Suprapubic skin (tissue), 4 donors: ENCODE results near the gene HSPG2.

Source experiments
- CTCF ChIP-seq, 2 donors: fragments of 200-600 bp in 1 of 2; fragments of 450-650 bp in 1 of 2; sonication (generic) in 1 of 2; IDR thresholded peaks; one replicate each; pipeline ENCODE4 v1.5.1; 2016 to 2019; ENCODE audit warnings: antibody characterized with exemption in 2 of 2, mild to moderate bottlenecking in 1 of 2, moderate library complexity in 1 of 2
- EP300 ChIP-seq: sonication (generic); formaldehyde crosslinking; IDR thresholded peaks from one replicate; pipeline ENCODE4 v1.6.1; 2017; ENCODE audit warnings: antibody characterized with exemption
- POLR2A ChIP-seq, 2 donors: fragments of 450-650 bp; IDR thresholded peaks; one replicate each; pipeline ENCODE4 v1.6.1; 2017; ENCODE audit warnings: antibody characterized with exemption in 2 of 2, mild to moderate bottlenecking in 2 of 2, moderate library complexity in 2 of 2
- POLR2AphosphoS5 ChIP-seq, 3 donors: sonication (generic); formaldehyde crosslinking; IDR thresholded peaks; one replicate each; pipeline ENCODE4 v1.6.1; 2017; ENCODE audit warnings: antibody characterized with exemption in 3 of 3

- TF ChIP-seq CTCF (IDR thresholded peaks at IDR 0.05) (no peak), POLR2A (IDR thresholded peaks at IDR 0.05) (no peak), EP300 (no peak), POLR2AphosphoS5 (IDR thresholded peaks at IDR 0.05) (no peak)
These were observed 11.7 kb downstream of the HSPG2 start for GRCh38 chr1:21925334-21925940.
